Mesothelial cell of epicardium (in vitro differentiated cells): ENCODE results near the gene CASTOR1. TPM values are rescaled to one million over a fixed set of nuclear protein-coding genes. Genes with fewer than 3 reads are reported as not detected.
A peak's percentile ranks its signal among the peaks of the same experiment; 100 is the strongest.

ENCODE experiments used
- DNase-seq, 2 experiments: peaks; one replicate each; pipeline ENCODE4 v3.0.0; 2021; ENCODE audit warnings: low spot score in 2 of 2; ENCODE audit not compliant: unreplicated experiment in 2 of 2
- H3K27ac Mint-ChIP-seq: 2 replicates; pipeline ENCODE4 v1.8.0; 2021; ENCODE audit warnings: mixed read lengths
- H3K27me3 Mint-ChIP-seq: 2 replicates; pipeline ENCODE4 v1.8.0; 2021; ENCODE audit warnings: low read depth, mixed read lengths
- H3K36me3 Mint-ChIP-seq: 2 replicates; pipeline ENCODE4 v1.8.0; 2021; ENCODE audit warnings: mixed read lengths
- H3K4me1 Mint-ChIP-seq: 2 replicates; pipeline ENCODE4 v1.8.0; 2021; ENCODE audit warnings: mixed read lengths
- H3K4me3 Mint-ChIP-seq: 2 replicates; pipeline ENCODE4 v1.8.0; 2021; ENCODE audit warnings: mild to moderate bottlenecking, moderate library complexity, mixed read lengths
- H3K9me3 Mint-ChIP-seq: 2 replicates; pipeline ENCODE4 v1.8.0; 2021; ENCODE audit warnings: mixed read lengths
- CTCF ChIP-seq: fragments of 200-600 bp; sonication (generic); IDR thresholded peaks from one replicate; pipeline ENCODE4 v1.5.0; 2021; ENCODE audit warnings: antibody characterized with exemption; ENCODE audit not compliant: unreplicated experiment
- total RNA-seq: library from RNA; stranded (reverse); gene quantifications from 3 replicates; pipeline ENCODE4 v1.2.1, GENCODE V29; 2021

CASTOR1 gene
- total RNA-seq, 1 donor from 2014 or later: 13.5 TPM

GRCh38 chr22:30238136-30238535 lies 51.2 kb downstream of the CASTOR1 start:
- TF ChIP-seq CTCF: no peak
- DNase-seq: no peak
- H3K4me1 Mint-ChIP-seq: peaks cover 62% of the 10 kb centered on the region
- H3K36me3 Mint-ChIP-seq: peaks cover 5% of the 10 kb centered on the region
- H3K9me3 Mint-ChIP-seq: no peaks in the 10 kb centered on the region
- H3K27me3 Mint-ChIP-seq: no peaks in the 10 kb centered on the region
- peak overlapping the region; percentile 97 for H3K27ac Mint-ChIP-seq
- no peak overlapping the region for H3K4me3 Mint-ChIP-seq

- Mint-ChIP-seq H3K36me3 (no peaks in the 10 kb centered on the region), H3K9me3 (no peaks in the 10 kb centered on the region), H3K27me3 (no peaks in the 10 kb centered on the region), H3K4me3 (no peak overlapping the region), H3K27ac (peak overlapping the region; percentile 97), H3K4me1 (peaks cover 66% of the 10 kb centered on the region)
- DNase-seq: no peak
- no peak for TF ChIP-seq CTCF
These were observed 52.4 kb downstream of the CASTOR1 start for GRCh38 chr22:30236875-30237274.

GRCh38 chr22:30235687-30236170 lies 53.6 kb downstream of the CASTOR1 start:
- no peak for TF ChIP-seq CTCF
- Mint-ChIP-seq H3K9me3 (no peaks in the 10 kb centered on the region), H3K4me1 (peaks cover 59% of the 10 kb centered on the region), H3K27ac (peak overlapping the region; percentile 97), H3K27me3 (no peaks in the 10 kb centered on the region), H3K36me3 (no peaks in the 10 kb centered on the region), H3K4me3 (no peak overlapping the region)
- DNase-seq: peak in 1 of 2 experiments; percentile 68

Other genes with a start within 250 kb of the CASTOR1 start
- 0.23 to 0.47 TPM in 2 of 3 replicates, not detected in the other for gene HORMAD2, start 209.0 kb downstream of the CASTOR1 start, total RNA-seq
- gene LIF, start 42.7 kb downstream of the CASTOR1 start, total RNA-seq: 15.4 to 16.9 TPM (median 15.8 TPM) in 3 replicates
- gene OSM, start 22.7 kb downstream of the CASTOR1 start, total RNA-seq: not detected in 3 replicates
- 12.8 to 15.1 TPM (median 13.7 TPM) in 3 replicates for gene TBC1D10A, start 37.4 kb upstream of the CASTOR1 start, total RNA-seq
- gene SF3A1, start 67.4 kb upstream of the CASTOR1 start, total RNA-seq: 142 to 154 TPM (median 151 TPM) in 3 replicates
- 4.7 to 5.8 TPM (median 4.7 TPM) in 3 replicates for gene CCDC157, start 67.5 kb upstream of the CASTOR1 start, total RNA-seq
- 39.2 to 41.9 TPM (median 39.4 TPM) in 3 replicates for gene RNF215, start 97.9 kb upstream of the CASTOR1 start, total RNA-seq
- 4.3 to 6.5 TPM (median 5.4 TPM) in 3 replicates for gene SEC14L2, start 107.5 kb upstream of the CASTOR1 start, total RNA-seq
- 5.9 to 8.2 TPM (median 7.3 TPM) in 3 replicates for gene MTFP1, start 136.3 kb upstream of the CASTOR1 start, total RNA-seq
- not detected in 3 replicates for gene SEC14L3, start 182.5 kb upstream of the CASTOR1 start, total RNA-seq
- 0.11 to 0.36 TPM (median 0.20 TPM) in 3 replicates for gene SEC14L4, start 216.2 kb upstream of the CASTOR1 start, total RNA-seq